ENCODE results near the gene PEF1.

DNA sequence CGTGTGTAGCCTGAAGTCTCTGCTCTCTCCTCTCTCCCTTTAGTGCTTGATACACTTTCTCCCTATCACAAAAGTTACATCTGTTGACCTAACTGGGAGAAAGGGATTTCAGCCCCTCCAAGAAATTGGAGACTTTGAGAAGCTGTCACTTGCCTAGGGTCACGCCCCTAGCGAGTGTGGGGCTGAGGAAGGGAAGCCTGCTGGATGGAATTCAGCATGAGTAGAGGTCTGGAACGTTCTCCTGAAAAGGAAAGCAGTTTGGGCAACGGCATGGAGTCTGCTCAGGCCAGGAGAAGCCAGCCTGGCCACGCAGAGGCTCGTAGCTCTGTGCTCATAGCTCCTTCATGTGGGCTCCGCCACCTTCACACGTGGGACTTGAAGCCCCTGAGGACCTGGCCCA, 36.7 kb upstream of the PEF1 start:
- TF ChIP-seq SP1 (IDR thresholded peaks at IDR 0.05; ENCODE audit: low read depth, low read length) (no peak), CTCF (IDR thresholded peaks at IDR 0.05; ENCODE audit: control extremely low read depth in 1 of 3, insufficient read depth in 1 of 3, low read depth in 1 of 3, low read length in 3 of 3) (no peak), CREB1 (IDR thresholded peaks at IDR 0.05) (no peak), POLR2A (IDR thresholded peaks at IDR 0.05; ENCODE audit: control extremely low read depth in 1 of 2, low read depth in 2 of 2, low read length in 2 of 2) (no peak), JUN (IDR thresholded peaks at IDR 0.05; ENCODE audit: low read depth, low read length) (no peak)
